Measurements from ENCODE around the gene KAZALD1.

KAZALD1 gene, protein sequence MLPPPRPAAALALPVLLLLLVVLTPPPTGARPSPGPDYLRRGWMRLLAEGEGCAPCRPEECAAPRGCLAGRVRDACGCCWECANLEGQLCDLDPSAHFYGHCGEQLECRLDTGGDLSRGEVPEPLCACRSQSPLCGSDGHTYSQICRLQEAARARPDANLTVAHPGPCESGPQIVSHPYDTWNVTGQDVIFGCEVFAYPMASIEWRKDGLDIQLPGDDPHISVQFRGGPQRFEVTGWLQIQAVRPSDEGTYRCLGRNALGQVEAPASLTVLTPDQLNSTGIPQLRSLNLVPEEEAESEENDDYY

DNA sequence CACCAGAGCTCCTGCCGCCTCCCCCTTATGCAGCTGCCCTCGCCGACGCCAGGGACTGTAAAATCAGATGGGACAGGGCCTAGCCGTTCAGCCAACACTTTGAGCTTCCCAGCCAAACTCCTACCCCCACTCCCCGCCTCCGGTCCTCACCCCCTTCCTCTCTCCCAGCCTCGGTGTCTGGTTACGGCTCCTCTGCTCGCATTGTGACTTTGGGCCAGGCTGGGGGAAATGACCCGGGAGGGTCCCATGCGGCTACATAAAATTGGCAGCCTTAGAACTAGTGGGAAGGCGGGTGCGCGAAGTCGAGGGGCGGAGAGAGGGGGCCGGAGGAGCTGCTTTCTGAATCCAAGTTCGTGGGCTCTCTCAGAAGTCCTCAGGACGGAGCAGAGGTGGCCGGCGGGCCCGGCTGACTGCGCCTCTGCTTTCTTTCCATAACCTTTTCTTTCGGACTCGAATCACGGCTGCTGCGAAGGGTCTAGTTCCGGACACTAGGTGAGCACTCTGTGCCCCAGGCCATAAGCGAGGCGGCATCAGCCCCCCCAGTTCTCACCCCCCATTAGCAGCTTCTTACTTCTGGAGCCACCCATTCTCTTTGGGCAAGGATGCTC, at the start of gene KAZALD1:
Gene KAZALD1, plus strand, starts transcription at position 366 of the 608 bp plus-strand sequence. CDS start 604 bp downstream, outside the sequence.
- H3K4me3 ChIP-seq (ENCODE audit: low read depth, low read length) = peak within 1 kb of the TSS; percentile 84

DNA sequence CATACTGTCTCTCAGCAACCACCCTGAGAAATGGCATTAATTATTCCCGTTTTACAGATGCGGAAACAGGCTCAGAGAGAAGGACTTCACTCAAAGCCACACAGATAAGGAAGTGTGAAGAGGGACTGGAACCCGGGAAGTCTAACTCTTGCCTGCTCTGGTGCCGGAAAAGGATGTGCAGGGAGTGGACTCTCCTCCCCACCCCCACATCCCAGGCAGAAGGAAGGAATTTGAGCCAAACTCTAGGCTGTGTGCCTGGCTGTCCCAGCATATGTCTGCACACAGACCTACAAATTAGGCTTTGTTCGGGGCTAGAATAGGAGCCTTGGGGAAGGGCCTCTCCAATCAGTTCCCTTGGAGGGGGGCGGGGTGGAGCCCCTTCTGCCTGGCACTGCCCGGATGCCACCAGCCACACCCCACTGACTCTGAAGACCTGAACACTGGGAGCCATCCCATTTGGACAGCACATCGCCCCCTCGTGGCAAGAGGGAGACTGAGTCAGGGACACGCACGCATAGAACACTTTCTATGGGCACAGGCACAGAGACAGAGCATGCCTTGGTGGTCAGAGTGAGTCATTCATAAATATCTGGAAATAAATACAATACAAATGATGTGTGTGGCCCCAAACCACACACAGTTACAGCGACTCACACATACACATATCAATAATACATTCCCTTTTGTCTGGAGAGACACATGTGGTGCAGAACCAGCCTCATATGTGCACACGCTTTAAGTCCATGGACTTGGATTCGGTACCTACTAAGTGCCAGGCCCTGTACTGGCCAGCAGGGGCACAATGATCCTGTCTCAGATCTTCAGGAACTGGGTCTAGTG, 49.0 kb upstream of the KAZALD1 start:
- TF ChIP-seq, protein P1, sequence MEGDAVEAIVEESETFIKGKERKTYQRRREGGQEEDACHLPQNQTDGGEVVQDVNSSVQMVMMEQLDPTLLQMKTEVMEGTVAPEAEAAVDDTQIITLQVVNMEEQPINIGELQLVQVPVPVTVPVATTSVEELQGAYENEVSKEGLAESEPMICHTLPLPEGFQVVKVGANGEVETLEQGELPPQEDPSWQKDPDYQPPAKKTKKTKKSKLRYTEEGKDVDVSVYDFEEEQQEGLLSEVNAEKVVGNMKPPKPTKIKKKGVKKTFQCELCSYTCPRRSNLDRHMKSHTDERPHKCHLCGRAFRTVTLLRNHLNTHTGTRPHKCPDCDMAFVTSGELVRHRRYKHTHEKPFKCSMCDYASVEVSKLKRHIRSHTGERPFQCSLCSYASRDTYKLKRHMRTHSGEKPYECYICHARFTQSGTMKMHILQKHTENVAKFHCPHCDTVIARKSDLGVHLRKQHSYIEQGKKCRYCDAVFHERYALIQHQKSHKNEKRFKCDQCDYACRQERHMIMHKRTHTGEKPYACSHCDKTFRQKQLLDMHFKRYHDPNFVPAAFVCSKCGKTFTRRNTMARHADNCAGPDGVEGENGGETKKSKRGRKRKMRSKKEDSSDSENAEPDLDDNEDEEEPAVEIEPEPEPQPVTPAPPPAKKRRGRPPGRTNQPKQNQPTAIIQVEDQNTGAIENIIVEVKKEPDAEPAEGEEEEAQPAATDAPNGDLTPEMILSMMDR (IDR thresholded peaks at IDR 0.05; ENCODE audit: insufficient read depth, low read depth, low read length, missing control alignments) = peak; percentile 86
- peak; percentile 84 for DNase-seq (ENCODE audit: low read depth)
- H3K4me3 ChIP-seq (ENCODE audit: low read depth, low read length) = no peak overlapping the region

More for the DNA sequence above, at the start of gene KAZALD1:
- DNase-seq (ENCODE audit: low read depth) = no peak
- TF ChIP-seq, protein P1 (IDR thresholded peaks at IDR 0.05; ENCODE audit: insufficient read depth, low read depth, low read length, missing control alignments) = no peak

DNA sequence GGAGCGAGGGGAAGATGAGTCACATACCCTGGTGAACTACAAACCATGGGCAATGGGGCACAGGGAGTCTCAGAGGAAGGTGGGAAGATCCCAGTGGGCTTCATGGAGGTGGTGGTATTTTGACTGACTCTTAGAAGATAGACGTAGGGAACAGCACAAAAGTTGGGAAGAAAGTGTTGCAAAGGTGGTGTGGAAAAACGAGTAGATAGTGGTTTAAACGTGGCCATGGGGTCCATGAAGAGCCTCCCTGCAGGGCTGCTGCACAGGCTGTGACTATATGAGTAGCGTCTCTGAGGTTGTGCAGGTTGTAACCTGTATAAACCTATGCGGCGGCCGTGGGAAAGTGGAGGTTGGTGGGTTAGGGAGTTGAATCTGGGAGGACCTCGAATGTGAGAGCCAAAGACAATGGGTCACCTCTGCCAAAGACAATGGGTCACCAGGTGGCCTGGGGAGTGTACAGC, 48.4 kb upstream of the KAZALD1 start:
- DNase-seq (ENCODE audit: low read depth) = no peak
- no peak overlapping the region for H3K4me3 ChIP-seq (ENCODE audit: low read depth, low read length)
- TF ChIP-seq, protein P1 (IDR thresholded peaks at IDR 0.05; ENCODE audit: insufficient read depth, low read depth, low read length, missing control alignments) = no peak

DNA sequence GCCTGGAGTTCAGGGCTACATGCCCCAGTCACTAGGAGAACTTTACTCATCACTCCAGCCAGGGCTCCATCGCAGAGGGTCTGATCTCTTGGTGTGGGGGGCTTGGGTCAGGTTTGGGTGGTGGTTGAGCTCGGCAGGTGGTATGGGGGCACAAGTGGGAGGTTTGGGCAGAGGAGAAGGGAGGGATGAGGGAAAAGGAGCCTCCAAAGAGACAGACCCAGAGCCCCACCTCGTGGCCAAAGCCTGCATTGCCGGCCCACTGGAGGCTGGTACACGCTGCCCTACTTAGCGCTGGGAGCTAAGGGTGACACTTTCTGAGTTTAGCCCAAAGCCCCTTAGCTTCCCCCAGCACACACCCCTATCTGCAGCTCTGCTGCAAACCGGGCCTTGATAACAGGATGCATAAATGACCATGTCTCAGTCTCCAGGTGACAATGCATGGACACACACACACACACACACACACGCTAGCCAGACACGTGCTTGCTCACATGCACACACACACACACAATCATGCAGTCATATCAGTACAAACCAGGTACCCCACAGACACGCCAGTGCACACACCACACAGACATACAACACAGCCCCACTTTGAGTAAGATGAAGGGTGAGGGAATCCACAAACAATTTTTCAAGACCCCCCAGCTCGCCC, 47.4 kb upstream of the KAZALD1 start:
- peak; percentile 65 for DNase-seq (ENCODE audit: low read depth)
- TF ChIP-seq, protein P1 (IDR thresholded peaks at IDR 0.05; ENCODE audit: insufficient read depth, low read depth, low read length, missing control alignments) = peak; percentile 97
- no peak overlapping the region for H3K4me3 ChIP-seq (ENCODE audit: low read depth, low read length)

DNA sequence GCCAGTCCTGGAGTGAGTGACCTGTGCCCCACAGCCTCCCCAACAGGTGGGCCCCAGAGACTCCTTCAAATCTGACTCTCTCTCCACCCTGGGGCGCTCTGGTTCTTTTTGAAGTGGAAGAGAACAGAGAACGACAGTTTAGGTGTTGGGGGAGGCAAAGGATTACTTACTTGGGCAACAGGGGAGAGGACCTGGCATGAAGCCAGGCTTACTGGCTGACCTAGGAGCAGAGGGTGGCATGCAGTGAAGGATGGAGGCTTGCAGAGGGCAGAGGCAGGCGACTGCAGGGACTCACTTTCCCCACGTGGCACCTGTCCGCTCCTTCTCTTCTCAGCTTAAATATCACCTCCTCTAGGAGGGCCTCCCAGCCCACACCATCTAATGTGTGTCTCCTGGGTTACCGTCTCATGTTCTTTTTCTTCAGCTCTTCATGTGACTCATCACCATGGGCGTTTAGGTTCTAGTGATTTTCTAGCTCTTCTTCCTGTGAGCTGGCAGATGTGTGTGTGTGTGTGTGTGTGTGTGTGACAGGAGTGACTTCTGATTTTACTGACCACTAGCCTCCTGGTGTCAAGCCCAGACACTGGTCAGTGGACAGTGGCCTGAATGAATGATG, 46.7 kb upstream of the KAZALD1 start:
- H3K4me3 ChIP-seq (ENCODE audit: low read depth, low read length) = no peak overlapping the region
- TF ChIP-seq, protein P1 (IDR thresholded peaks at IDR 0.05; ENCODE audit: insufficient read depth, low read depth, low read length, missing control alignments) = no peak
- no peak for DNase-seq (ENCODE audit: low read depth)

- DNase-seq (ENCODE audit: low read depth) = no peak
- TF ChIP-seq, protein P1 (IDR thresholded peaks at IDR 0.05; ENCODE audit: insufficient read depth, low read depth, low read length, missing control alignments) = no peak
These were observed 46.2 kb upstream of the KAZALD1 start for GRCh38 chr10:101015582-101015973.

More at GRCh38 chr10:101015582-101015973, 46.2 kb upstream of the KAZALD1 start:
- H3K4me3 ChIP-seq (ENCODE audit: low read depth, low read length) = no peak overlapping the region

Data from GM12865 (cell line).